SU-DHL-6 (cell line): ENCODE data around the gene HELB.

ENCODE experiments used
- H2AFZ ChIP-seq: fragments of 200-600 bp; sonication (generic); 2 replicates; pipeline ENCODE4 v1.6.1; 2014; ENCODE audit warnings: low read depth, mild to moderate bottlenecking, moderate library complexity, mixed read lengths, antibody characterized with exemption, low read length; ENCODE audit not compliant: severe bottlenecking
- H3F3A ChIP-seq: fragments of 200-600 bp; shearing (Covaris generic); 2 replicates; pipeline ENCODE4 v1.6.0; 2016; ENCODE audit warnings: antibody characterized with exemption, mild to moderate bottlenecking; ENCODE audit not compliant: insufficient read depth
- H3K27ac ChIP-seq: fragments of 200-600 bp; sonication (generic); 2 replicates; pipeline ENCODE4 v1.5.1; 2016; ENCODE audit warnings: low read depth, mild to moderate bottlenecking, low read length, moderate library complexity, mixed read lengths
- H3K27me3 ChIP-seq: fragments of 200-600 bp; sonication (generic), shearing (Covaris generic); 2 replicates; pipeline ENCODE4 v1.6.0; 2014; ENCODE audit warnings: mild to moderate bottlenecking, low read length
- H3K36me3 ChIP-seq: fragments of 200-600 bp; sonication (generic); 2 replicates; pipeline ENCODE4 v1.6.1; 2014; ENCODE audit warnings: mild to moderate bottlenecking, low read length, mixed read lengths
- H3K4me2 ChIP-seq: fragments of 300-600, 200-600 bp; shearing (Covaris generic), sonication (generic); 2 replicates; pipeline ENCODE4 v1.6.0; 2014; ENCODE audit warnings: low read length, low read depth, mild to moderate bottlenecking; ENCODE audit not compliant: poor library complexity, severe bottlenecking
- H3K4me3 ChIP-seq: fragments of 200-600 bp; sonication (generic); 2 replicates; pipeline ENCODE4 v1.5.1; 2014; ENCODE audit warnings: antibody characterized with exemption, low read length, mild to moderate bottlenecking, mixed read lengths; ENCODE audit not compliant: insufficient read depth, poor library complexity, severe bottlenecking
- H3K79me2 ChIP-seq: fragments of 200-600 bp; sonication (generic); 2 replicates; pipeline ENCODE4 v1.6.1; 2014; ENCODE audit warnings: mild to moderate bottlenecking, low read length, moderate library complexity; ENCODE audit not compliant: insufficient read depth
- H3K9ac ChIP-seq: fragments of 200-600 bp; sonication (generic); 2 replicates; pipeline ENCODE4 v1.7.0; 2014; ENCODE audit warnings: mild to moderate bottlenecking, low read length
- H3K9me2 ChIP-seq: fragments of 200-600 bp; sonication (generic); replicated peaks from 2 replicates; pipeline ENCODE4 v1.6.1; 2014; ENCODE audit warnings: low read length; ENCODE audit not compliant: insufficient read depth
- H3K9me3 ChIP-seq: fragments of 200-600 bp; sonication (generic); 2 replicates; pipeline ENCODE4 v1.6.1; 2014; ENCODE audit warnings: low read length, mixed read lengths; ENCODE audit not compliant: insufficient read depth
- H4K20me1 ChIP-seq: fragments of 200-600 bp; sonication (generic); 2 replicates; pipeline ENCODE4 v1.6.1; 2014; ENCODE audit warnings: low read depth, mild to moderate bottlenecking, antibody characterized with exemption, low read length, moderate library complexity, mixed read lengths
- EZH2phosphoT487 ChIP-seq: fragments of 200-600 bp; sonication (generic), shearing (Covaris generic); conservative IDR thresholded peaks from 2 replicates; pipeline ENCODE4 v1.6.1; 2018; ENCODE audit warnings: mild to moderate bottlenecking, antibody characterized with exemption, low read length, moderate library complexity, mixed read lengths
- TF ChIP-seq, protein P1 (sequence below): fragments of 200-600 bp; sonication (generic); IDR thresholded peaks from one replicate; pipeline ENCODE4 v1.5.1; 2017; ENCODE audit warnings: antibody characterized with exemption, mild to moderate bottlenecking, low read length, moderate library complexity; ENCODE audit not compliant: insufficient read depth, poor library complexity, severe bottlenecking

HELB gene

DNA sequence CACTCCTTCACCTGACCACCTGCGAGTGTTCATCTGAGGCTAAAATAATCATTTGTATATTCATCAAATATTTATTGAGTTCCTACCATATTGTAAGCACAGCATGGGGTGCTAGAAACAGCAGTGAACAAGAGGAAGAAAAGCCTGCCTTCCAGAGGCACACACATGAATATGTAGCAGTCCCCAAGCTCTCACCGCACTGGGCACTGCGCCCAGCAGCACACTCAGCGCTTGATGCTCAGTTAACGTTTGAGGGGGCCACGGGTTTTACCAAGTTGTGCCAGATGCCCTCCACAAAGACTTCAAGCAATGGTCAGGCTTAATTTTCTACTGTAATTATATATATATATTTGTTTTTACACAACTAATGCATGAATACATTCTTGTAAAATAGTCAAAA is 52.0 kb downstream of the HELB start:
- Histone ChIP-seq H2AFZ (no peak overlapping the region), H3K27me3 (no peaks in the 10 kb centered on the region), H3K27ac (no peak overlapping the region), H4K20me1 (no peaks in the 10 kb centered on the region), H3K9me2 (no peaks in the 10 kb centered on the region), H3K79me2 (no peaks in the 10 kb centered on the region), H3K9ac (no peak overlapping the region), H3K4me3 (no peak overlapping the region), H3F3A (no peaks in the 10 kb centered on the region), H3K4me2 (no peak overlapping the region), H3K36me3 (no peaks in the 10 kb centered on the region), H3K9me3 (no peaks in the 10 kb centered on the region)
- TF ChIP-seq, protein P1, sequence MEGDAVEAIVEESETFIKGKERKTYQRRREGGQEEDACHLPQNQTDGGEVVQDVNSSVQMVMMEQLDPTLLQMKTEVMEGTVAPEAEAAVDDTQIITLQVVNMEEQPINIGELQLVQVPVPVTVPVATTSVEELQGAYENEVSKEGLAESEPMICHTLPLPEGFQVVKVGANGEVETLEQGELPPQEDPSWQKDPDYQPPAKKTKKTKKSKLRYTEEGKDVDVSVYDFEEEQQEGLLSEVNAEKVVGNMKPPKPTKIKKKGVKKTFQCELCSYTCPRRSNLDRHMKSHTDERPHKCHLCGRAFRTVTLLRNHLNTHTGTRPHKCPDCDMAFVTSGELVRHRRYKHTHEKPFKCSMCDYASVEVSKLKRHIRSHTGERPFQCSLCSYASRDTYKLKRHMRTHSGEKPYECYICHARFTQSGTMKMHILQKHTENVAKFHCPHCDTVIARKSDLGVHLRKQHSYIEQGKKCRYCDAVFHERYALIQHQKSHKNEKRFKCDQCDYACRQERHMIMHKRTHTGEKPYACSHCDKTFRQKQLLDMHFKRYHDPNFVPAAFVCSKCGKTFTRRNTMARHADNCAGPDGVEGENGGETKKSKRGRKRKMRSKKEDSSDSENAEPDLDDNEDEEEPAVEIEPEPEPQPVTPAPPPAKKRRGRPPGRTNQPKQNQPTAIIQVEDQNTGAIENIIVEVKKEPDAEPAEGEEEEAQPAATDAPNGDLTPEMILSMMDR = no peak
- TF ChIP-seq EZH2phosphoT487 = no peak

DNA sequence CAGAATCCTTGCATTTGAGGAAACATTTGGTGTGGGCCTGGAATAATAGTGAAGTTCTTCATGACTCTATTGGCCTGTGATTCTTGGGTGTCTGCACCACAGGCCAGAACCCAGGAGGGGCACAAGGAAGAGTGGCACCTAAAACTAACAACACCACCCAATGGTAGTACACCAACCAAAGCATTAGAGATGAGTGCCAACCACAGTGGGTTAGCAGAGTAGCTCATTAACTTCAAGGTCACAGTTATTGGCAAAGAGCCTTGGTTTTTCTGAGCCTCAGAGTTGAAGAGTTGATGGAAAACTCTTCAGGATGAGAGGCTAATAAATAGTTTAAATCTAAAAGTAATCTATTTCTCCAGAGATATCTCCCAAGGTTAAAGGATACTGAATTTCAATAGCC is 57.0 kb downstream of the HELB start:
- Histone ChIP-seq H3K27me3 (no peaks in the 10 kb centered on the region), H3K9ac (no peak overlapping the region), H4K20me1 (no peaks in the 10 kb centered on the region), H3K4me3 (no peak overlapping the region), H3K9me2 (no peaks in the 10 kb centered on the region), H2AFZ (no peak overlapping the region), H3K4me2 (no peak overlapping the region), H3F3A (no peaks in the 10 kb centered on the region), H3K27ac (no peak overlapping the region), H3K9me3 (no peaks in the 10 kb centered on the region), H3K79me2 (no peaks in the 10 kb centered on the region), H3K36me3 (no peaks in the 10 kb centered on the region)
- TF ChIP-seq, protein P1 = no peak
- no peak for TF ChIP-seq EZH2phosphoT487

DNA sequence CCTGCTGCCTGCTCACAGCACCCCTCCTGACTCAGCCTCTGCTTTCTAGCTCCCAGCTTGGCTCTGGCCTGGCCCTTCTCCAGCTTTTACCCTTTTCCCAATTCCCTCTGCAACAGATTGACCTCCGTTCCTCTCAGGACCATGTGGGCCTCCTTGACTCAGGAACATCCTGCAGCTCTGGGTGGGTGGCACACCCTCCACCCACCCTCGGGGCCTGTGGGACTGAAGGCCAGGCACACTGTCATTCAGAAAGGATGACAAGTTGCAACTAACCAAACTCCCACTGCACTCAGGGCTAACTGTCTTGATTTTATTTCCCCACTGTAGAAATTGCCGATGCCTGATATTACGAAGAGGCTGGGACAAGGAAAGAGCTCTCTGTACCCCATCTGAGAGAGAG is 59.4 kb downstream of the HELB start:
- H3K9me3 ChIP-seq = no peaks in the 10 kb centered on the region
- H3K36me3 ChIP-seq = no peaks in the 10 kb centered on the region
- no peaks in the 10 kb centered on the region for H3K9me2 ChIP-seq
- H4K20me1 ChIP-seq = no peaks in the 10 kb centered on the region
- H3K4me2 ChIP-seq = no peak overlapping the region
- H3K27ac ChIP-seq = no peak overlapping the region
- TF ChIP-seq EZH2phosphoT487 = no peak
- TF ChIP-seq, protein P1 = no peak
- H3K9ac ChIP-seq = no peak overlapping the region
- no peak overlapping the region for H2AFZ ChIP-seq
- no peaks in the 10 kb centered on the region for H3F3A ChIP-seq
- H3K79me2 ChIP-seq = no peaks in the 10 kb centered on the region
- no peak overlapping the region for H3K4me3 ChIP-seq
- H3K27me3 ChIP-seq = no peaks in the 10 kb centered on the region
